Heart left ventricle (tissue), 16 donors: Measurements from ENCODE around the gene ASAP2. TPM values are rescaled to one million over a fixed set of nuclear protein-coding genes. Genes with fewer than 3 reads are reported as not detected.

Source experiments
- ATAC-seq, 4 donors: fragments of 200-7000 bp; cut with Tn5 transposase; one replicate each; pipeline ENCODE4 v1.9.1; 2020 to 2022; ENCODE audit warnings: moderate library complexity in 4 of 4, mild to moderate bottlenecking in 3 of 4, moderate number of reproducible peaks in 1 of 4
- DNase-seq, 5 donors: peaks; one replicate each; pipeline ENCODE4 v3.0.0-alpha.2; 2020
- H3K27ac ChIP-seq, 12 donors: fragments of 200-600 bp; sonication (generic) in 4 of 12; one replicate each; pipeline versions ENCODE4 v1.5.0 to v1.8.0; 2016 to 2022; ENCODE audit warnings: mild to moderate bottlenecking in 2 of 12
- H3K27me3 ChIP-seq, 9 donors: fragments of 200-600 bp; sonication (generic) in 2 of 9; one replicate each; pipeline versions ENCODE4 v1.5.1 to v1.8.0; 2016 to 2022; ENCODE audit warnings: mild to moderate bottlenecking in 3 of 9
- H3K36me3 ChIP-seq, 9 donors: fragments of 200-600 bp; sonication (generic) in 2 of 9; one replicate each; pipeline versions ENCODE4 v1.5.0 to v1.8.0; 2018 to 2022; ENCODE audit warnings: mild to moderate bottlenecking in 2 of 9
- H3K4me1 ChIP-seq, 12 donors: fragments of 200-600 bp; sonication (generic) in 4 of 12; one replicate each; pipeline versions ENCODE4 v1.5.0 to v1.8.0; 2016 to 2022; ENCODE audit warnings: mild to moderate bottlenecking in 3 of 12
- H3K4me3 ChIP-seq, 12 donors: fragments of 200-600 bp; sonication (generic) in 4 of 12; one replicate each; pipeline versions ENCODE4 v1.5.0 to v1.8.0; 2017 to 2022; ENCODE audit warnings: mild to moderate bottlenecking in 9 of 12, moderate library complexity in 4 of 12
- H3K9me3 ChIP-seq, 12 donors: fragments of 200-600 bp; sonication (generic) in 4 of 12; one replicate each; pipeline versions ENCODE4 v1.5.0 to v1.8.0; 2016 to 2022; ENCODE audit warnings: mild to moderate bottlenecking in 1 of 12
- CTCF ChIP-seq, 12 donors: fragments of 200-600 bp; sonication (generic) in 4 of 12; IDR thresholded peaks; one replicate each; pipeline versions ENCODE4 v1.5.0 to v1.8.0; 2018 to 2022; ENCODE audit warnings: antibody characterized with exemption in 12 of 12, mild to moderate bottlenecking in 5 of 12
- POLR2A ChIP-seq, 2 donors: fragments of 450-650 bp; IDR thresholded peaks; one replicate each; pipeline ENCODE4 v1.6.1; 2017; ENCODE audit warnings: antibody characterized with exemption in 2 of 2, mild to moderate bottlenecking in 2 of 2, moderate library complexity in 2 of 2
- WGBS, 4 donors: extraction: QIAGEN DNeasy Blood & Tissue Kit in 2 of 4; methylation state at CpG; one replicate each; pipeline versions ENCODE4 v1.1.5 to v1.1.7; 2013 to 2018; 5-methylcytosine and 5-hydroxymethylcytosine counted together
- intact Hi-C, 10 donors: fragments of 100-400 bp; cut with DNase I; formaldehyde crosslinking; loops; one replicate each; pipeline versions ENCODE4 v1.11.1 to v1.14.2; 2022
- polyA plus RNA-seq, 2 donors: library from polyadenylated mRNA; stranded (reverse); fragments of 200-250 nt; gene quantifications; one replicate each; pipeline ENCODE4 v1.2.3, GENCODE V29; 2013
- total RNA-seq, 9 donors: library from RNA; depleted of rRNA in 2 of 9; stranded (reverse); fragments of >200 nt in 2 of 9; fragmentation: NEBNext Ultra II Directional in 3 of 9; extraction: Animal tissue kit (Norgen Biotek cat#: 25700) in 3 of 9; gene quantifications; one replicate each; pipeline versions ENCODE4 v1.1.0 to v1.2.4, GENCODE V29; 2016 to 2023
- donor health status: ischemic (EF 13 %, LVEDD 7.1; RV severe dilation, severe dysfunction).
- donor health status: healthy with polysubstance abuse.
- donor health status: DM: no; HTN: yes; CAD: no.
- donor health status: DM: no; HTN: no; CAD: no.
- donor health status: ischemic (EF 25% LVEDD 6.9; RV normal size, moderate dysfunction).
- donor health status: ischemic (EF 25% LVEDD 5.7; RV mildly dilated, moderate dysfunction).
- donor health status: healthy.
- donor health status: DM: yes; HTN: yes; CAD: no.
- donor health status: ischemic (EF 35%, LVEDD 5.7; RV mildly dilated, moderate dysfunction).
- donor health status: nonischemic (EF 11% LVEDD 7.7; RV severe dilation, severe dysfunction).
- donor health status: DM: yes; HTN: yes; CAD: no.
- donor health status: PGD.
- donor health status: ischemic (EF 29% LVEDD 5.4; RV normal size, mild dysfunction).
- donor health status: nonischemic (EF 23%, LVEDD 6.1; RV moderate dilation, normal function).

Gene ASAP2
- total and polyA plus RNA-seq, 11 donors, result 6.7 to 17.0 (median 11.9) TPM

- no peaks in the 10 kb centered on the region for H3K27me3 ChIP-seq
- WGBS, 4 donors, result 97 to 98% (median 97%) methylated on average over 3 of the region's 3 CpGs
- no peaks in the 10 kb centered on the region for H3K9me3 ChIP-seq
- DNase-seq, result no peak
- H3K27ac ChIP-seq, result peak overlapping the region in 10 of 12 donors; percentile 48 to 88 (median 76)
- H3K4me3 ChIP-seq, result no peak overlapping the region
- intact Hi-C loops, result loop anchor here in 2 of 10 donors (5.0 kb wide), 2 partner anchors 40 to 50 kb away; no protein-coding TSS in a partner anchor
- no peak for TF ChIP-seq CTCF (IDR thresholded peaks at IDR 0.05)
- peaks cover 0 to 33% (median 13%) of the 10 kb centered on the region in 12 donors for H3K4me1 ChIP-seq
- ATAC-seq, result no peak
- H3K36me3 ChIP-seq, result no peaks in the 10 kb centered on the region
Observed at GRCh38 chr2:9192712-9193111, 13.9 kb upstream of the ASAP2 start.

GRCh38 chr2:9194352-9194751, 12.3 kb upstream of the ASAP2 start:
- H3K4me3 ChIP-seq, result no peak overlapping the region
- peak overlapping the region in 1 of 12 donors; percentile 82 for H3K27ac ChIP-seq
- no peak for ATAC-seq
- no peaks in the 10 kb centered on the region for H3K27me3 ChIP-seq
- H3K4me1 ChIP-seq, result peaks cover 0 to 33% (median 13%) of the 10 kb centered on the region in 12 donors
- intact Hi-C loops, result loop anchor here in 2 of 10 donors (5.0 kb wide), 2 partner anchors 42 to 52 kb away; no protein-coding TSS in a partner anchor
- no peaks in the 10 kb centered on the region for H3K9me3 ChIP-seq
- no peak for DNase-seq
- no peak for TF ChIP-seq POLR2A (IDR thresholded peaks at IDR 0.05)
- no peak for TF ChIP-seq CTCF (IDR thresholded peaks at IDR 0.05)
- H3K36me3 ChIP-seq, result no peaks in the 10 kb centered on the region

GRCh38 chr2:9196637-9197036, 10.0 kb upstream of the ASAP2 start:
- no peak overlapping the region for H3K4me3 ChIP-seq
- no peaks in the 10 kb centered on the region for H3K36me3 ChIP-seq
- DNase-seq, result no peak
- intact Hi-C loops, result loop anchor here in 1 of 10 donors (5.0 kb wide), 1 partner anchor 136 kb away; no protein-coding TSS in a partner anchor
- no peak overlapping the region for H3K27ac ChIP-seq
- H3K27me3 ChIP-seq, result no peaks in the 10 kb centered on the region
- 77 to 86% (median 83%) methylated on average over 3 of the region's 3 CpGs for WGBS, 4 donors
- peaks cover 0 to 22% (median 3%) of the 10 kb centered on the region in 12 donors for H3K4me1 ChIP-seq
- no peaks in the 10 kb centered on the region for H3K9me3 ChIP-seq
- TF ChIP-seq POLR2A (IDR thresholded peaks at IDR 0.05) (no peak), CTCF (IDR thresholded peaks at IDR 0.05) (no peak)
- no peak for ATAC-seq

- peaks cover 0 to 15% (median 0%) of the 10 kb centered on the region in 12 donors for H3K4me1 ChIP-seq
- no peak for DNase-seq
- ATAC-seq, result no peak
- no peaks in the 10 kb centered on the region for H3K27me3 ChIP-seq
- no peaks in the 10 kb centered on the region for H3K9me3 ChIP-seq
- intact Hi-C loops, result loop anchor here in 1 of 10 donors (5.0 kb wide), 1 partner anchor 134 kb away; no protein-coding TSS in a partner anchor
- 92 to 97% (median 97%) methylated on average over 5 of the region's 5 CpGs for WGBS, 4 donors
- no peaks in the 10 kb centered on the region for H3K36me3 ChIP-seq
- H3K4me3 ChIP-seq, result no peak overlapping the region
- H3K27ac ChIP-seq, result no peak overlapping the region
- TF ChIP-seq POLR2A (IDR thresholded peaks at IDR 0.05) (no peak), CTCF (IDR thresholded peaks at IDR 0.05) (no peak)
Observed at GRCh38 chr2:9197916-9198315, 8.7 kb upstream of the ASAP2 start.
